HEK293 (cell line): ENCODE measurements around the gene HOXA4.

ENCODE experiments used
- CTCF ChIA-PET: fragments of 350-600 bp; formaldehyde crosslinking; extraction: SDS; loops from one replicate; lab custom pipeline; 2021; ENCODE audit warnings: antibody characterized with exemption; lab: Yijun Ruan, JAX
- POLR2A ChIA-PET: fragments of 300-600 bp; formaldehyde crosslinking; extraction: SDS; loops from one replicate; lab custom pipeline; 2020; ENCODE audit warnings: antibody characterized with exemption, inconsistent platforms; lab: Yijun Ruan, JAX
- H3K27ac ChIP-seq: fragments of 200-500 bp; sonication (Bioruptor generic); 2 replicates; pipeline ENCODE4 v1.5.1; 2014; ENCODE audit warnings: low read depth, low read length, control low read depth, inconsistent platforms; ENCODE audit errors: extremely low read depth
- H3K36me3 ChIP-seq, 2 experiments: fragments of 200-500 bp in 1 of 2; sonication (Bioruptor generic) in 1 of 2; 1 replicate in 1 of 2; 2 replicates in 1 of 2; pipeline ENCODE4 v1.5.1; 2014 to 2017; ENCODE audit warnings: inconsistent platforms in 2 of 2, low read length in 2 of 2; ENCODE audit not compliant: control insufficient read depth in 2 of 2, insufficient read depth in 1 of 2
- H3K4me1 ChIP-seq: fragments of 200-500 bp; sonication (Bioruptor generic); 2 replicates; pipeline ENCODE4 v1.5.1; 2014; ENCODE audit warnings: mild to moderate bottlenecking, low read length, inconsistent platforms; ENCODE audit not compliant: control insufficient read depth, insufficient read depth
- H3K4me3 ChIP-seq: 2 replicates; pipeline ENCODE4 v1.5.1; 2011; ENCODE audit warnings: low read depth, mild to moderate bottlenecking, control low read depth, low read length, moderate library complexity
- H3K9me3 ChIP-seq: fragments of 200-500 bp; sonication (Bioruptor generic); 2 replicates; pipeline ENCODE4 v1.5.1; 2014; ENCODE audit warnings: low read depth, low read length, inconsistent platforms; ENCODE audit not compliant: control insufficient read depth, insufficient read depth
- KLF16 ChIP-seq: fragments of 450-650 bp; formaldehyde crosslinking; IDR thresholded peaks from 2 replicates; pipeline ENCODE4 v1.5.1; 2017; ENCODE audit warnings: missing biosample characterization, missing genetic modification characterization
- KLF17 ChIP-seq: fragments of 450-650 bp; formaldehyde crosslinking; IDR thresholded peaks from 2 replicates; pipeline ENCODE4 v1.5.1; 2016; ENCODE audit warnings: missing biosample characterization, missing genetic modification characterization
- KLF7 ChIP-seq: fragments of 450-650 bp; formaldehyde crosslinking; IDR thresholded peaks from 2 replicates; pipeline ENCODE4 v1.5.1; 2016; ENCODE audit warnings: missing biosample characterization, missing genetic modification characterization, borderline replicate concordance
- KLF8 ChIP-seq: fragments of 450-650 bp; formaldehyde crosslinking; IDR thresholded peaks from 2 replicates; pipeline ENCODE4 v1.5.1; 2016; ENCODE audit warnings: missing biosample characterization, missing genetic modification characterization
- OSR2 ChIP-seq: fragments of 450-650 bp; formaldehyde crosslinking; IDR thresholded peaks from 2 replicates; pipeline ENCODE4 v1.5.1; 2016; ENCODE audit warnings: missing biosample characterization, missing genetic modification characterization
- OVOL3 ChIP-seq: fragments of 450-650 bp; formaldehyde crosslinking; IDR thresholded peaks from 2 replicates; pipeline ENCODE4 v1.5.1; 2016; ENCODE audit warnings: missing biosample characterization, missing genetic modification characterization
- RBAK ChIP-seq: fragments of 450-650 bp; formaldehyde crosslinking; IDR thresholded peaks from 2 replicates; pipeline ENCODE4 v1.5.1; 2016; ENCODE audit warnings: missing biosample characterization, missing genetic modification characterization
- SP3 ChIP-seq: fragments of 450-650 bp; formaldehyde crosslinking; IDR thresholded peaks from 2 replicates; pipeline ENCODE4 v1.5.1; 2016; ENCODE audit warnings: missing biosample characterization, missing genetic modification characterization
- TCF7L2 ChIP-seq: IDR thresholded peaks from 2 replicates; pipeline ENCODE4 v1.6.1; 2011; ENCODE audit warnings: low read depth, mild to moderate bottlenecking, inconsistent platforms, low read length, moderate library complexity, borderline replicate concordance
- WT1 ChIP-seq: fragments of 450-650 bp; formaldehyde crosslinking; IDR thresholded peaks from 2 replicates; pipeline ENCODE4 v1.5.1; 2016; ENCODE audit warnings: missing biosample characterization, missing genetic modification characterization
- ZBTB10 ChIP-seq: fragments of 450-650 bp; formaldehyde crosslinking; IDR thresholded peaks from 2 replicates; pipeline ENCODE4 v1.5.1; 2016; ENCODE audit warnings: missing biosample characterization, missing genetic modification characterization
- ZBTB21 ChIP-seq: fragments of 450-650 bp; formaldehyde crosslinking; IDR thresholded peaks from 2 replicates; pipeline ENCODE4 v1.5.1; 2017; ENCODE audit warnings: missing biosample characterization, missing genetic modification characterization
- ZBTB26 ChIP-seq: fragments of 450-650 bp; formaldehyde crosslinking; optimal IDR thresholded peaks from 2 replicates; pipeline ENCODE3; 2016; ENCODE audit warnings: missing biosample characterization, mild to moderate bottlenecking, missing genetic modification characterization
- ZBTB48 ChIP-seq: fragments of 450-650 bp; formaldehyde crosslinking; IDR thresholded peaks from 2 replicates; pipeline ENCODE4 v1.5.1; 2016; ENCODE audit warnings: missing biosample characterization, missing genetic modification characterization
- ZBTB6 ChIP-seq: fragments of 450-650 bp; formaldehyde crosslinking; IDR thresholded peaks from 2 replicates; pipeline ENCODE4 v1.5.1; 2017; ENCODE audit warnings: missing biosample characterization, missing genetic modification characterization
- ZFHX2 ChIP-seq: fragments of 450-650 bp; formaldehyde crosslinking; conservative IDR thresholded peaks from 2 replicates; pipeline ENCODE4 v1.5.1; 2016; ENCODE audit warnings: missing biosample characterization, missing genetic modification characterization
- ZNF311 ChIP-seq: fragments of 450-650 bp; formaldehyde crosslinking; IDR thresholded peaks from 2 replicates; pipeline ENCODE4 v1.5.1; 2017; ENCODE audit warnings: missing biosample characterization, missing genetic modification characterization, borderline replicate concordance
- ZNF341 ChIP-seq: fragments of 450-650 bp; formaldehyde crosslinking; IDR thresholded peaks from 2 replicates; pipeline ENCODE4; 2016; ENCODE audit warnings: low read depth, missing biosample characterization, missing genetic modification characterization
- ZNF404 ChIP-seq: fragments of 450-650 bp; formaldehyde crosslinking; IDR thresholded peaks from 2 replicates; pipeline ENCODE4 v1.5.1; 2017; ENCODE audit warnings: missing biosample characterization, missing genetic modification characterization
- ZNF416 ChIP-seq: fragments of 450-650 bp; formaldehyde crosslinking; IDR thresholded peaks from 2 replicates; pipeline ENCODE4 v1.5.1; 2016; ENCODE audit warnings: missing biosample characterization, missing genetic modification characterization
- ZNF426 ChIP-seq: fragments of 450-650 bp; formaldehyde crosslinking; IDR thresholded peaks from 2 replicates; pipeline ENCODE4 v1.5.1; 2017; ENCODE audit warnings: missing biosample characterization, missing genetic modification characterization, mild to moderate bottlenecking, inconsistent platforms, moderate library complexity
- ZNF48 ChIP-seq: fragments of 450-650 bp; formaldehyde crosslinking; IDR thresholded peaks from 2 replicates; pipeline ENCODE4 v1.5.1; 2016; ENCODE audit warnings: missing biosample characterization, missing genetic modification characterization
- ZNF521 ChIP-seq: fragments of 450-650 bp; formaldehyde crosslinking; IDR thresholded peaks from 2 replicates; pipeline ENCODE4 v1.5.1; 2017; ENCODE audit warnings: missing biosample characterization, mild to moderate bottlenecking, missing genetic modification characterization
- ZNF561 ChIP-seq: fragments of 450-650 bp; IDR thresholded peaks from 2 replicates; pipeline ENCODE4 v1.5.1; 2018; ENCODE audit warnings: missing biosample characterization, missing genetic modification characterization, borderline replicate concordance
- ZNF571 ChIP-seq: fragments of 450-650 bp; formaldehyde crosslinking; IDR thresholded peaks from 2 replicates; pipeline ENCODE4 v1.5.0; 2017; ENCODE audit warnings: missing biosample characterization, missing genetic modification characterization
- ZNF585B ChIP-seq: fragments of 450-650 bp; formaldehyde crosslinking; IDR thresholded peaks from 2 replicates; pipeline ENCODE4 v1.5.1; 2016; ENCODE audit warnings: missing biosample characterization, missing genetic modification characterization
- ZNF610 ChIP-seq: fragments of 450-650 bp; formaldehyde crosslinking; IDR thresholded peaks from 2 replicates; pipeline ENCODE4 v1.5.1; 2016; ENCODE audit warnings: missing biosample characterization, missing genetic modification characterization, borderline replicate concordance
- ZNF626 ChIP-seq: fragments of 450-650 bp; sonication (Bioruptor Pico); formaldehyde crosslinking; IDR thresholded peaks from 2 replicates; pipeline ENCODE4 v1.5.1; 2018; ENCODE audit warnings: missing biosample characterization, missing genetic modification characterization, inconsistent platforms
- ZNF660 ChIP-seq: fragments of 450-650 bp; IDR thresholded peaks from 2 replicates; pipeline ENCODE4 v1.5.1; 2018; ENCODE audit warnings: missing biosample characterization, mild to moderate bottlenecking, missing genetic modification characterization
- ZNF843 ChIP-seq: fragments of 450-650 bp; formaldehyde crosslinking; IDR thresholded peaks from 2 replicates; pipeline ENCODE4 v1.5.1; 2016; ENCODE audit warnings: missing biosample characterization, missing genetic modification characterization
- ZSCAN30 ChIP-seq: fragments of 450-650 bp; IDR thresholded peaks from 2 replicates; pipeline ENCODE4 v1.5.1; 2018; ENCODE audit warnings: missing biosample characterization, mild to moderate bottlenecking, missing genetic modification characterization, moderate library complexity

The HOXA4 gene

GRCh38 chr7:27169658-27170425 lies 39.3 kb upstream of the HOXA4 start (continued):
- TF ChIP-seq ZSCAN30: 0 out of 2 replicates have a peak, but pooled peaks have one; percentile 26
- no peak for TF ChIP-seq RBAK (tag by site-specific recombination)
- TF ChIP-seq KLF16 (tag by site-specific recombination): 0 out of 2 replicates have a peak, but pooled peaks have one; percentile 12
- TF ChIP-seq WT1: peak; percentile 74
- TF ChIP-seq ZNF843 (tag by site-specific recombination): peak; percentile 20; the same call in 1 of the 2 replicates
- TF ChIP-seq KLF8 (tag by site-specific recombination): peak; percentile 77
- TF ChIP-seq ZBTB26 (tag by site-specific recombination): peak; percentile 69
- 0 out of 2 replicates have a peak, but pooled peaks have one; percentile 26 for TF ChIP-seq KLF17
- 0 out of 2 replicates have a peak, but pooled peaks have one; percentile 11 for TF ChIP-seq ZFHX2 (tag by site-specific recombination)
- TF ChIP-seq OVOL3 (tag by site-specific recombination): no peak
- TF ChIP-seq SP3 (tag by site-specific recombination): 0 out of 2 replicates have a peak, but pooled peaks have one; percentile 19
- no peak for TF ChIP-seq ZNF404 (tag by site-specific recombination)

GRCh38 chr7:27168265-27168947 lies 37.8 kb upstream of the HOXA4 start:
- ChIA-PET POLR2A (interaction anchor here (0.6 to 11.2 kb wide), 13 partner anchors 11 to 1585 kb away, joined by 3 to 237 read pairs (median 9); partner anchors contain the start of genes CBX3, HOXA11, HOXA5 and HOXA7), CTCF (interaction anchor here (0.6 to 1.6 kb wide), 9 partner anchors 14 to 1313 kb away, joined by 3 to 7 read pairs (median 4); no protein-coding TSS in a partner anchor)
- H3K27ac ChIP-seq: peak overlapping the region; percentile 100
- no peaks in the 10 kb centered on the region for H3K9me3 ChIP-seq
- peak overlapping the region; percentile 76 for H3K4me3 ChIP-seq
- peaks cover 15 to 41% of the 10 kb centered on the region in 2 experiments for H3K36me3 ChIP-seq
- peaks cover 7% of the 10 kb centered on the region; the same call in 1 of the 2 replicates for H3K4me1 ChIP-seq
- TF ChIP-seq ZNF585B (tag by site-specific recombination) (no peak), ZBTB10 (tag by site-specific recombination) (no peak), ZNF521 (tag by site-specific recombination) (no peak), ZNF660 (tag by site-specific recombination) (no peak; the same call in 1 of the 2 replicates), TCF7L2 (no peak), ZBTB21 (tag by site-specific recombination) (no peak), ZNF341 (tag by site-specific recombination) (peak; percentile 55; the same call in 1 of the 2 replicates), ZNF571 (tag by site-specific recombination) (no peak), ZBTB48 (tag by site-specific recombination) (no peak), ZNF626 (tag by site-specific recombination) (no peak), ZNF561 (tag by site-specific recombination) (no peak), ZNF426 (peak; percentile 13; the same call in 1 of the 2 replicates), ZNF416 (tag by site-specific recombination) (no peak), KLF7 (tag by site-specific recombination) (0 out of 2 replicates have a peak, but pooled peaks have one; percentile 9), ZBTB6 (tag by site-specific recombination) (no peak), ZNF48 (tag by site-specific recombination) (no peak), OSR2 (no peak), ZNF311 (tag by site-specific recombination) (no peak), ZNF610 (tag by site-specific recombination) (no peak)
